ENCODE data around the gene RIPOR1. TPM values are rescaled to one million over a fixed set of nuclear protein-coding genes. Genes with fewer than 3 reads are reported as not detected.
A peak's percentile ranks its signal among the peaks of the same experiment; 100 is the strongest.

The RIPOR1 gene
- total RNA-seq, 4 donors from 2014 or later = 20.6 to 41.5 (median 28.3) TPM

DNA sequence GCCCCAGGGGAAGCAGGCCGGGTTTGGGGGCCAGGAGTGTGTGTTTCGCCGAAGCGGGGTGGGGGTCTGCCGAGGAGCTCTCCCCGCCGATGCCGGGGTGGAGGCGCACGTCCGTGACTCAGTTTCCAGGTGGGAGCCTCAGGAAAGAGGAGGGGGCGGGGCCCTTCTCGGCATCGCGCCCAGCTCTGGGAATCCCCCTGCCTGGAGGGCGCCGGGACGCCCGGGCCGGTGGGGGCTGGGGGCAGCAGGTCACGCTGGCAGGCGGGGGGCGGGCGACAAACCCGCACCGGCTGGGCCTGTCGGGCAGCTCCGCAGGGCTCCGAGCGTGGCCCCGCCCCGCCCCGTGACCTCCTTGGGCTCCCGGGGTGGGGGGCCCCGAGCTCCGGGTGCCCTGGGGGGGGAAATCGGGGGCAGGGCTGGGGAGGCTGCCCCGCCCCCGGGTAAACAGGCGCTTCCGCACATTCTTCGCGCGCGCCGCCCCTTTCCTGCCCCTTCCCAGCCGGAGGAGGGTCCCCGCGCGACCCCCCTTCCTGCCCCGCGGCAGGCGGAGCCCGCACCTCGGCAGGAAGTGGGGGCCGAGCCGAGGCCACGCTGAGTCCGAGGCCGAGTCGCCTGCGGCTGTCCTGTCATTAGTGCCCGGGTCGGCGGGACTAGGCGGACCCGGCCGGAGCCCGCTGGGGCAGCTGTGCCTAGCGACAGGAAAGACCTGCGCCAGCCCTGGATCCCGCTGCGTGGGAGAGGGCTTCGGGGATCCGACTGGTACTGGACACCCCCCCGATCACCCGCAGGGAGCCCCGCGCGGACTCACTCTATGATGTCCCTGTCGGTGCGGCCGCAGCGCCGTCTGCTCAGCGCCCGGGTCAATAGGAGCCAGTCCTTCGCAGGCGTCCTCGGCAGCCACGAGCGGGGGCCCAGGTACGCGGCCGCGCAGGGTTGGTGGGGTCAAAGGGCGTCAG lies 9.3 kb downstream of the RIPOR1 start:
- Histone ChIP-seq H3K4me1 (peaks cover 69% of the 10 kb centered on the region), H3K27ac (peak overlapping the region; percentile 92), H3K36me3 (peaks cover 35% of the 10 kb centered on the region), H3K9me3 (no peaks in the 10 kb centered on the region), H3K4me3 (peak overlapping the region; percentile 89), H3K27me3 (no peaks in the 10 kb centered on the region)
- 5% methylated on average over 13 of the region's 97 CpGs for WGBS
- TF ChIP-seq EP300 (IDR thresholded peaks at IDR 0.05) (no peak), POLR2AphosphoS5 (IDR thresholded peaks at IDR 0.05) (no peak), POLR2A (IDR thresholded peaks at IDR 0.05) (no peak), CTCF (IDR thresholded peaks at IDR 0.05) (no peak)
- peak in 1 of 2 donors; percentile 81 for DNase-seq (ENCODE audit: low spot score in 2 of 2)

DNA sequence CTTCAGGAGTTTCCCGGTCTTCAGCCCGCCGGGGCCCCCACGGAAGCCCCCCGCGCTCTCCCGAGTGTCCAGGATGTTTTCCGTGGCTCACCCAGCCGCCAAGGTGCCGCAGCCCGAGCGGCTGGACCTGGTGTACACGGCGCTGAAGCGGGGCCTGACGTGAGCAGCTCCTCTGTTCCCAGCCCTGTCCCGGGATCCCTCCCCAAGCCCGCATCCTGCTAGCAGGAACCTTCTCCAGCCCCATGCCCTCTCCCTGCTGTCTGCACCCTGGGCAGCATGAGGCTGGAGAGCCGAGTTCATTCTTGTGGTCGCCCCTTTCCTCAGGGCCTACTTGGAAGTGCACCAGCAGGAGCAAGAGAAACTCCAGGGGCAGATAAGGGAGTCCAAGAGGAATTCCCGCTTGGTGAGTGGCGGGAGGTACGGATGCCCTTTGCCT lies 10.1 kb downstream of the RIPOR1 start:
- Histone ChIP-seq H3K4me1 (peaks cover 67% of the 10 kb centered on the region), H3K4me3 (peak overlapping the region; percentile 89), H3K36me3 (peaks cover 43% of the 10 kb centered on the region), H3K27ac (no peak overlapping the region), H3K9me3 (no peaks in the 10 kb centered on the region), H3K27me3 (no peaks in the 10 kb centered on the region)
- DNase-seq (ENCODE audit: low spot score in 2 of 2) = no peak
- TF ChIP-seq POLR2A (IDR thresholded peaks at IDR 0.05) (no peak), CTCF (IDR thresholded peaks at IDR 0.05) (no peak), POLR2AphosphoS5 (IDR thresholded peaks at IDR 0.05) (no peak), EP300 (IDR thresholded peaks at IDR 0.05) (no peak)
- WGBS = 62% methylated on average over 5 of the region's 23 CpGs

DNA sequence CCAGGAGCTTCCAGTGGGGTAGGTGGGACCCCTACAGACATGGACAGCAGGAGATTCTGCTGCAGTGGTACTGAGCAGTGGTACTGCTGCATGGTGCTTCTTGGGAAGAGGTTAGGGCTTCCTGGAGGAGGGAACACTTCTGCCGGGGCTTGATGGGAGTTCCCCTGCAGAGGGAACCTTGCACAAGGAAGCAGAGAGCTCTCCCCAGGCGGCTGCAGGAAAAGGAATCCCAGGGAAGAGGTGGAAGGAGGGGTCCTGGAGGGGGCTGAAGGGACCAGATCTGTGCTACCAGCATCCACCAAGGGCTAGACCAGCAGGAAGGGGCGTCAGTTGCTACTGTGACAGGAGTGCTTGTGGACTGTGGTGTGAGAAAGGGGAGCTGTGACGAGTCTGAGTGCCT lies 10.6 kb downstream of the RIPOR1 start:
- TF ChIP-seq POLR2AphosphoS5 (IDR thresholded peaks at IDR 0.05) = no peak
- TF ChIP-seq POLR2A (IDR thresholded peaks at IDR 0.05) = no peak
- 78% methylated on average over 4 of the region's 4 CpGs for WGBS
- no peak overlapping the region for H3K27ac ChIP-seq
- H3K9me3 ChIP-seq = no peaks in the 10 kb centered on the region
- H3K4me1 ChIP-seq = peaks cover 71% of the 10 kb centered on the region
- no peak for DNase-seq (ENCODE audit: low spot score in 2 of 2)
- H3K4me3 ChIP-seq = peak overlapping the region; percentile 89
- peaks cover 49% of the 10 kb centered on the region for H3K36me3 ChIP-seq
- H3K27me3 ChIP-seq = no peaks in the 10 kb centered on the region

DNA sequence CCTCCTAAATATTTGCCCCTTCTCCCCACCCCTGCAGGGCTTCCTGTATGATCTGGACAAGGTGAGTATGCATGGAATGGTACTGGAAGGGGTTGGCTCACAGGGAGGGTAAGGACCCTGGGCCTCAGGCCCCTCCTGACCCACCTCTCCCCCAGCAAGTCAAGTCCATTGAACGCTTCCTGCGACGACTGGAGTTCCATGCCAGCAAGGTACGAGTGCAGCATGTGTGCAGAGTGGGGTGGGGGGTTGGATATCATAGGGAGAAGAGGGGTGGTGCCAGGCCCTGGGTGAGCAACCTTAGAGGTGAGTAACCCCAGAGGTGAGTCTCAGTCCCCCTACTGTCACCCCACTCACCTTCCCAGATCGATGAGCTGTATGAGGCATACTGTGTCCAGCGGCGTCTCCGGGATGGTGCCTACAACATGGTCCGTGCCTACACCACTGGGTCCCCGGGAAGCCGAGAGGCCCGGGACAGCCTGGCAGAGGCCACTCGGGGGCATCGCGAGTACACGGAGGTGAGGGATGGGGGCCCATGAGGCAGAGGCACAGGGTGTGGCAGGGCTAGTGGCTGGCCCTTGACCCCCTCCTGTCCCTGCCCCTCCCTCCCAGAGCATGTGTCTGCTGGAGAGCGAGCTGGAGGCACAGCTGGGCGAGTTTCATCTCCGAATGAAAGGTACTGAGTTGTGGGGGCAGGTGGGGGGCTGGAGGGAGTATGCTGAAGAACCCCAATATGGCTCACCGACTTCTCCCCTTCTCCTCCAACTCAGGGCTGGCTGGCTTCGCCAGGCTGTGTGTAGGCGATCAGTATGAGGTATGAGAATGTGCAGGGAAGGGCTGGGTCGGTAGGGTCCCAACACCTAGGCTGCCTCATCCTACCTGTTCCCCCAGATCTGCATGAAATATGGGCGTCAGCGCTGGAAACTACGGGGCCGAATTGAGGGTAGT lies 11.3 kb downstream of the RIPOR1 start:
- no peaks in the 10 kb centered on the region for H3K9me3 ChIP-seq
- WGBS = 87% methylated on average over 26 of the region's 27 CpGs
- no peak overlapping the region for H3K4me3 ChIP-seq
- peaks cover 75% of the 10 kb centered on the region for H3K4me1 ChIP-seq
- H3K27ac ChIP-seq = no peak overlapping the region
- H3K36me3 ChIP-seq = peaks cover 56% of the 10 kb centered on the region
- no peak for DNase-seq (ENCODE audit: low spot score in 2 of 2)
- TF ChIP-seq POLR2A (IDR thresholded peaks at IDR 0.05) (no peak), POLR2AphosphoS5 (IDR thresholded peaks at IDR 0.05) (no peak), EP300 (IDR thresholded peaks at IDR 0.05) (no peak), CTCF (IDR thresholded peaks at IDR 0.05) (no peak)
- no peaks in the 10 kb centered on the region for H3K27me3 ChIP-seq

GRCh38 chr16:67540756-67541155 lies 12.1 kb downstream of the RIPOR1 start:
- Histone ChIP-seq H3K4me3 (no peak overlapping the region), H3K27me3 (no peaks in the 10 kb centered on the region), H3K36me3 (peaks cover 64% of the 10 kb centered on the region), H3K27ac (no peak overlapping the region), H3K4me1 (peaks cover 78% of the 10 kb centered on the region), H3K9me3 (no peaks in the 10 kb centered on the region)
- no peak for TF ChIP-seq CTCF (IDR thresholded peaks at IDR 0.05)
- TF ChIP-seq EP300 (IDR thresholded peaks at IDR 0.05) = no peak
- no peak for TF ChIP-seq POLR2AphosphoS5 (IDR thresholded peaks at IDR 0.05)
- TF ChIP-seq POLR2A (IDR thresholded peaks at IDR 0.05) = no peak
- 92% methylated on average over 1 of the region's 1 CpG for WGBS
- DNase-seq (ENCODE audit: low spot score in 2 of 2) = no peak

All from suprapubic skin (tissue), 4 donors.